Left hindlimb (tissue), 1 donor: ENCODE data around the gene SFXN2.
A peak's percentile ranks its signal among the peaks of the same experiment; 100 is the strongest.
"Not testable (repeated sequence)": the region's sequence is repeated elsewhere in the genome, so short reads cannot be mapped to it uniquely, and the experiment has no call there.

Source experiments
- DNase-seq: peaks from one replicate; pipeline ENCODE4 v3.0.0-alpha.2; 2018

SFXN2 gene

DNA sequence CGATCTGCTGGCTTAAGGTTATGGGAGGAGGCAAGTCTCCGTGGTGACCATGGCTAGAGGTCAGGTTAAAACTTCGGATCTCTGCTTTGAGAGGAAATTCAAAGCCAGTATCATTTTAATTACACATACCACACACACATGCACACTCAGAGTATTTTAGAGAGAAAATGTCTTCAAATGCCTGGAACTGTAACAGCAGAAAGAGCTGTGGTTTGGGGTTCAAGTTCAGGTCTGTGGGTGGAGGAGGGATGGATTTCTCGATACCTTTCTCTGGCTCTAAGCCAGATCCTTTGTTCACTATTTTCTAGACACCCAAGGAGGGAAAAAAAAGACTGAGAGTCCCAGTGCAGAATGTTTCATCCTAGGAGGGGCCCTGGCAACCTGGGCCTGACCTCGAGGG lies 32.7 kb upstream of the SFXN2 start:
- DNase-seq, result no peak

DNA sequence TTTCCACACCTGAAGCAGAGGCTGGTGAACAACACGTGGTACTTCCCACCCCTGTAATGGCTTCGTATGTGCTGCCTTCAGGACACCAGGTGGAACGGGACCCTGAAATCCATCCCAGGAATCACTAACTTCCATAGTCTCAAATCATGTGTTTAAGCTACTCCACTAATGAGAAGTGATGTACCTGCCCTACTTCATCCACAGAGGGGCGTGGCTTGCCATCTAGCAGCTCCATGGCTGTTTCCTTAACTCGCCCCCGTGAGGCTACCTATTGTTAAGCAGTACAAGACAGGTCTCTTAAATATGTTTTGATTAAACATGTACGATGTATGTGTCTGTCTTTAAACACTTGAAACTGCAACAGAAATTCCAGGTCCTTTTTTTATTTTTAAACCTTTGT lies 32.0 kb upstream of the SFXN2 start:
- DNase-seq, result no peak

DNA sequence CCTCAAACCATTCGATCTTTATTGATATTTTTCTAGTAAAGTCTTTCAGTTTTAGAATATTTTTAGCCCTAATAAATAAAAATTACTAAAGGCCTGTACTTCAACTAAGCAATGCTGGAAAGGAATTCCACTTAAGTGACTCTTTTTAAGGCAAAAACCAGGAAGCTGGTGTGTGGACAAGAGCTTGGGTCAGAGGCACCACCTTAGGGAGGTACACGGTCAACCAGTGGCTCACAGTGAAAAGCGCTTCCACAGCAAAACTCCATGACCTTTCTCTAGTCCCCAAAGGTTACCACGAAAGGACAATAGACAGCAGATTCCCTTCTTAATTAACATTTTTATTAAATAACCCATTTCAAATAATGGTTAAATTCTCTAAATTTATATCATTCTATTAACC lies 31.5 kb upstream of the SFXN2 start:
- no peak for DNase-seq

DNA sequence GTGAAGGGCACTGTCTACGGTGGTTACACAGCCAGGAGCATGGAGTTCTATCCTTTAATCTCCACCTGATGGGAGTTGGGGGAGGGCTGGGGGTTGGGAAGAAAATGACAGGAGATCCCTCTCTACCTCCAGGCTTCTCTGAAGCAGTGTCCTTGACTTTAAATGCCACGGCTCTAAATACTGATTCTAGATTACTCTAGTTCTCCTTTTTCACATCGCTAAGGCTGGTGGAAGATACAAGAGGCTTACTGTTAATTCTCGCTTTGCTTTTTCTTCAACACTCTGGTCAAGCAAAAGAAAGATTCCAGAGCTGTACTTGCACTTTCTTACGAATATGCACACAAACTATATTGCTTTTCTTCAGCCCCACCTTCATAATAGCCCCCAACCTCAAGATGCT lies 30.7 kb upstream of the SFXN2 start:
- no peak for DNase-seq

DNA sequence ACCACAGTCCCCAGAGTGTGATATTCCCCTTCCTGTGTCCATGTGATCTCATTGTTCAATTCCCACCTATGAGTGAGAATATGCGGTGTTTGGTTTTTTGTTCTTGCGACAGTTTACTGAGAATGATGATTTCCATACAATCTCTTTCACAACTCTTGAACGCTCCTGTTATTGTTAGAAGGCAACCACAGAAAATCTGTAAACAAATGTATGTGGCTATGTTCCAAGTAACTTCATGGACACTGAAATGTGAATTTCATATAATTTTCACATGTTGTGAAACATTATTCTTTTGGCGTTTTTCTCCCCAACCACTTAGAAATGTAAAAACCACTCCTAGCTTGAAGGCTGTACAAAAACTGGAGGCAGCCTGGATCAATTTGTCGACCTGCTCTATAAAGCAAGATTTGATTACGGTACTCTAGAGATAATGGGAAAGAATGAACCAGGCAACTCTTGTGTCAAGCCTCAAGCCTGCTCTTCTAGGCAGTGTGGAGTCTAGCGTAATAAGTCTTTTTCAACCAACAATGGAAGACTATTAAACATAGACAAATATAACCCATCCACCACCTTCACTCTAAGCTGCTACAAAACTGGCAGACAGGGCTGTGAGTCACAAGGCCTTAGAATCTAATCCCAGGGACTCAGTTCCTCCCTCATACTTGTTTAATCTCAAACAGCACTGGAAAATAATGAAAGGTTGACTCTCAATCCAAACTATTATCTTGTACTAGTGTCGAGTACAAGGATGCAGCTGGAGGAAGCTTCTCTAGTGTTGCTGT lies 23.0 kb upstream of the SFXN2 start:
- DNase-seq, result no peak

DNA sequence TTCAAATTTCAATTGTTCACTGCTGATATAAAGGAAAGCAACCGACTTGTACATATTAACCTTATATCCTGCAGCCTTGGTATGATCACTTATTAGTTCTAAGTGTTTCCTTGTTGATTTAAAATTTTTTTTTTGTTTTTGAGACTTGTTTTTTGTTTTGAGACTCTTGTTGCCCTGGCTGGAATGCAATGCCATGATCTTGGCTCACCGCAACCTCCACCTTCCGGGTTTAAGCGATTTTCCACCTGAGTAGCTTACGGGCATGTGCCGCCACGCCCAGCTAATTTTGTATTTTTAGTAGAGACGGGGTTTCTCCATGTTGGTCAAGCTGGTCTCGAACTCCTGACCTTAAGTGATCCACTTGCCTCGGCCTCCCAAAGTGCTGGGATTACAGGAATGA lies 19.0 kb upstream of the SFXN2 start:
- not testable (repeated sequence) for DNase-seq

DNA sequence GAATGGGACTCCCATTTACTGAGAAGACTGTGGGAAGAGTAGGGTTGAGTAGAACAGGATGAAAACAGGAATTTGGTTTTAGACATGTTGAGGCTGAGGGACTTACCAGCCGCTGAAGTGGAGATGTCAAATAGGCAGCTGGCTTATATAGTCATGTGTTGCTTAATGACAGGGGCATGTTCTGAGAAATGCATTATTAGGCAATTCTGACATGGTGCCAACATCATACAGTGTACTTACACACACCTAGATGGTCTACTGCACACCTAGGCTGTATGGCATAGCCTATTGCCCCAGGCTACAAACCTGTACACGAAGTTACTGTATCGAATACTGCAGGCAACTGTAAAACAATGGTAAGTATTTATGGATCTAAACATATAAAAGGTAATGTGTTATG lies 17.7 kb upstream of the SFXN2 start:
- no peak for DNase-seq

DNA sequence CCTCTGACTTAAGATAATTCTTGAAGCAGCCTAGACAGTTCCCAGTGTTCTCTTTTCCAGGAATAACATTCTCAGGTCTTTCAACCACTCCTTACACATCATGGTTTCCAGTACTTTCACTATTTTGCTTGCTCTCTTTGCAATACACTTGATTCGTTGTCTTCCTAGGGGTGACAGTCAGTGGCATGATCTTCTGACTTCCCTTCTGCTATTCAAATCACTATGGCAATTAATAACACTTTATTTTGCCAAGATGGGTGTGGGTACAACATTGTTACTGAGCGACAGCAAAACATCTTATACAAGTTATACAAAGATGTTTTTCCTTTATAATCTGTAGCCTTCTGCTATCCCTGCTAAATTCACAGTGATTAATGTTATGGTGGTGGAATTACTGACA lies 15.5 kb upstream of the SFXN2 start:
- DNase-seq, result no peak

DNA sequence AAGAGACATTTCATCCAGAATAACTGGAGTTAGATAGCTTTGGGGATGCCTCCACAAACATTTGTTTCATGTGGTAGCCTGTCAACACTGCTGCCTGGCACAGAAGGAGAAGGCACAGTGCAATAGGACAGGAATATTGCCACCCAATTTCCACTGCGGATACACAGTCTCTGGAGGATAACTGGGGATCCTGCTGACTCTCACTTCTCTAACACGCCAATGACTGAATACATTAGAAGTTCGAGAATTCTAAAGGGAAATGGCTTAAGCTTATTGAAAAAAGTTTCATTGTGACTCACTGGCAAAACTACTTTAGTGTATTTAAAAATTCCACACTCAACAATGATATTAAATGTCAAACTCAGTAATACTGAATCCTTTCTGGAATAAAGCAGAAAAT lies 13.2 kb upstream of the SFXN2 start:
- no peak for DNase-seq

DNA sequence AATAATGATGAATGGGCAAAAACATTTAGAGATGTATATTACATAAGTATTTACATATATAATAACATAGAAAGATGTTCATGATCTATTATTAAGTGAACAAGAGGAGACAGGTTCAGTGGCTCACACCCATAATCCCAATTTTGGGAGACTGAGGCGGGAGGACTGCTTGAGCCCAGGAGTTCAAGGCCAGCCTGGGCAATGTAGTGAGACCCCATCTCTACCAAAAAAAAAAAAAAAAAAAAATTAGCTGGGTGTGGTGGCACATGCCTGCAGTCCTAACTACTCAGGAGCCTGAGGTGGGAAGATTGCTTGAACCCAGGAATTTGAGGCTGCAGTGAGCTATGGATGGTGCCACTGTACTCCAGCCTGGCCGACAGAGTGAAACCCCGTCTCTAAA lies 12.6 kb upstream of the SFXN2 start:
- DNase-seq, result no peak

DNA sequence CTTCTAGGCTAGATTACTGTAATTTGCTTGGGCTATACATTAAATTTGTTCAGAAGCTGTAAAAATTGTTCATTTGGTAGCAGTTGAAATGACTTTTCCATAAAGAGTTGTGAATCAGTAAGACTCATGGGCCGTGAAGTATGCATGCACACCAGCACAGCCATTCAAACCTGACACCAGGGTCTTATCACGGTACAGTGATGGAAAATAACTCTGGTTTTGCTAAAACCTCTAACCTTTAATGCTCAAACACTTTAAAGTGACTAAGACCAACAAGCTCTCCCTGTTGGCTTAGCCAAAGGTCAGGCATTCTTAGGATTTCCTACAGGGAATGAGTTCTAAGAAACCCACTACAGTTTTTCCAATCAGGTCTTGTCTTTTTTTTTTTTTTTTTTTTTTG lies 11.7 kb upstream of the SFXN2 start:
- no peak for DNase-seq

DNA sequence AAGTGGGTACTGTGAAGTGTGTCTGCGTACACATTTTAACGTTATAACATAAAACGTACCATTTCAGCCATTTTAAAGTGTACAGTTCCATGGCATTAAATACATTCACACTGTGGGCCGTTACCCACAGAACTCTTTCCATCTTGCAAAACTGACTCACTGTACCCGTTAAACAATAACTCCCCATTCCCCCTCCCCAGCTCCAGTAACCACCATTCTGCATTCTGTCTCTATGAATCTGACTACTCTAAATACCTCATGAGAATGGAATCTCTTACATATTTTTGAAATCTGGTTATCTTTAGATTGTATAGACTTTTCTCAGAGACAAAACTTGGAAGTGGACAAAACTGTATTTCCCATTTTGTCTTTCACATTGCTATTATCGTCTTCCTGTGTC lies 9.5 kb upstream of the SFXN2 start:
- DNase-seq, result no peak

DNA sequence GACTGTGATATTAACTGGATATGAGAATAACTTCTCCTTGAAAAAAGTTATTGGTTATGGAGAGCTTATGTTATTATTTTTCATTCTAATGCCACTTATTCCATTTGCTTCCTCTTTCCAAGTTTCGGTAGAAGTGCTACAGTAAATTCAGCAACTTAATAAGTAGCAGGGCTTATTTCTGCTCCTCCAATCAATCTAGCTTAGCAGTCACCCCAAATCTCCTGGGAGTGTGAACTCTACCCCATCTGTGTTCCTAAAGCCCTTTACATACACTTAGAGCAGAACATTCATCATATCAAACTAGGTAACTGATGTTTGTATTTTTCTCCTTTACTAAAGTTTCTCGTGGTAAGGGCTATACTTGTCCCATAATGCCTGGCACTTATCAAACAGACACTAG lies 8.9 kb upstream of the SFXN2 start:
- no peak for DNase-seq

DNA sequence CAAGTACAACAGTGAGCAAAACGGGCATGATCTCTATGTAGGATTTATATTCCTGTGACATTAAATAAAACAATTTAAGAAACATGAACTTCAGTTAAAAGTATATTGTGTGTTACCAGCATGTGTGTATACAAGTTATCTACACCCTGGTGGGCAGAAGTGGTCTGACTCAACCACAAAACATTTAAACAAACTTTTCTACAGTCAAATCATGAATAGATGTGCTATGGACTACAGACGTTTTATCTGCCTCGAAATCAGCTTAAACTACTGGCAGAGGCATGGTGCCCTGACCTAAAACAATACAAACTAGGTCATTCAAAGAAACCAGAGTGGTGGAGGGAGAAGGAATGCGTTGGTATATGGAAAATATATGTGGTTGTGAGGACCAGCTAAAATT lies 3.8 kb upstream of the SFXN2 start:
- DNase-seq, result no peak

DNA sequence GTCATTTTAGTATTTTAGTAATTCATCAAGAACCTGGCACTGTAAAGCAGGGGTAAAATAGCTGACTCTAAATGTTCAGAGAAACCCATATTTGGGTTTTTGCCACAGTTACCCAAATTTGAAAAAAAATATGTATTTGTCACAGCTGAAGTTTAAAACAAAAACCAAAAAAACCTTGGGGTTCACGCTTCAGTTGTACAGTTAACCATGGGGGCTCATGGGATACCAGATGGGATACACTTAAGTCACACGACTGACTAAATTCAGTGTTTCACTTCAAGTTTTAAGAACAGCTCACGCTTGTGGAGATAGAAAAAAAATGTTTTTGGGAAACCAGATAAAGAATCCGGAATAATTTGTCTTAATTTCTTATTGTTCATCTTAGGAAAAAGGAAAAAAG lies 2.3 kb upstream of the SFXN2 start:
- no peak for DNase-seq

DNA sequence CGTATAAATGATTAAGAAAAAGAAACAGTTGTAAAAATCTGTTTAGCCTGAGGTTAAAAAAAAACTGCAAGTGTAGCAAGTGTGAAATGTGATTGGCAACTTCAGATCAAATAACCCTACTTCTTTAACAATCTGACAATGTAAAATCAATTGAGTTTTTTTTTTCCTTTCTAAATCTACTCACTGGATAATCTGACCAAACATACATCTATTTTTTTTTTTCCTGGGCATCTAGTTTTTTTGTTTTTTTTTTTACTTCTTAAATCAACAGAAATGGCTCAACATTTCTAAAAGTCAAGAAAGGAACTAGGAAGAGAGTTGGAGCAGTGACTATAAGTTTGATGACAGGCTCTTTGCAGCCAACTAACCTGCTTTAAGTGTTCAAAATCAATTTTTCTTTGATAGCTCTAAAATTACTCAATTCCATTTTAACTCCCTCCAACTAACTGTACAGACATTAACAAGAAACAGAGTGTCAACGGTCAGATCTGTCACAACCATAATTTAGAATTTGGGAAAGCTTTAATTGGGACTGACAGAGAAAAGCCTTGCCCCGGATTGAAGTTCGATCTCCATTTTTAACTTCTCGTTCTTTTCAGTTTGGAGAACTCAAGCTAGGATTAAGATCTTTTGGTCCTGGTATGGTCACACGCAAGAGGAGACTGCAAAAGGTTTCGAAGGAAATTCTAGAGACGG lies 1.4 kb upstream of the SFXN2 start:
- no peak for DNase-seq

DNA sequence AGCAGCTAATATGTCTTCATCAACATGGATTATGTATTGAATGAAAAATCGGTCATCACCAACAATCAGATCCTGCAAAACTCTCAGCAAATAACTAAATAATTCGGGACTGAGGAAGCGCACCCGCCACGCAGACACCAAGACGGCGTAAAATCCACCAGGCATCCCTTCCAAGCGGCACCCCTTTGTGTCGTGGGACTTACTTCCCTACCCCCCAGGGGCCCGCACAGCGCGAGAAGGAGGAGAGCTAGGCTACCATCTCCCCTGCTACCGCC lies 960 bp upstream of the SFXN2 start:
- no peak for DNase-seq

DNA sequence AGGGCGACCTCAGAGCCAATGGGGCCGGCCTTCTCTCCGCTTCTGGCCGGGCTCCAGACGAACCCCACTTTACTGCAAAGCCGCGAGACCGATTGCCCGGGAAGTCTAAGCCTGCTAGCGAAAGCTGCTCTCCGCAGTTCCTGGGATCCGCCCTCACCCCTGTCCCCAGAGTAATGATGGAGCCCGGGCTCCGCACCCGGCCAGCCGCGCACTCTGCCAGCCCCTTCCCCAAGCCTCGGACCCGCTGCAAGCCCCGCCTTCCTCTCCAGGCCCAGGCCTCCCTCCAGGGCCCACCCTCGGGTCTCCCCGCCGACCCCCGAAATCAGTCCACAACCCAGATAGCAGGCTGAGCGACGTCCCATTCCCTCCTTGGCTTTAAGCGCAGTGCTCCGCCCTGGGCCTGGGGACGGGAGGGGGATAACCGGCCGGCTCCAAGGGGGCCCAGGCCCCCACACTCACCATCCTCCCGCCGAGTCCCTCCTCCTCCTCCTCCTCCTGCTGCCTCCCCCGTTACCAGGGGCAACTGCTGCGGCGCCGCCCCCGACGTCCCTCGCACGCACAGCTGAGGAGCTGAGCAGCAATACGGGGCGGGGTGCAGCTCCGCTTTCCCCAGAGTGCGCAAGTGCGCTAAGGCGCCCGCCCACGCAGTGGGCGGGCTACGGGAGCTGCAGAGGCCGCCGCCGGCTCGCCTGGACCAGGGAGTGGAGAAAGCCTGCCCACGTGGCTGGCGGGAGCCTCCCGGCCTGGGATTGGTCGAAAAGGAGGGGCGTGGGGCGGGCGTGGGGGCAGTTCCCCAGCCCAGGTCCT lies 419 bp upstream of the SFXN2 start, which contains the start of gene ARL3:
TSS of gene ARL3 (minus strand) at position 584 of the 807 bp plus-strand sequence. CDS start at position 462, 122 bp downstream.
- peak; percentile 99 for DNase-seq

DNA sequence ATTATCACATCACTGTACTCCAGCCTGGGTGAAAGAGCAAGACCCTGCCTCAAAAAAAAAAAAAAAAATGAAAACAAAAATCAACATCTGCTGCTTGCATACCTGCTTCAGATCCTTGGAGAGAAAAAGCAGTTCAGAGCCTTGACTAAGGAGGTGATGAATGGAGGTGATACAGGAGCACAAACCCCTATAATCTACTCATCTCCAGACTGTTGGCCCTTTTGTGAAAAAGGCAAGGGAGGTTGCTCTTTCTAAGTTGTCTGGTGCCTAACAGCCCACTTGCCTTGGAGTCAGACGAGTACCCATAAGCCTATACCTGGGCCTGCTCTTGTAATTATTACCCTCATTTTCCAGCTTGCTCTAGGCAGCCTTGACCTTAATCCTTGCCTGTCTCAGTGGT lies 1.4 kb downstream of the SFXN2 start:
- DNase-seq, result no peak

DNA sequence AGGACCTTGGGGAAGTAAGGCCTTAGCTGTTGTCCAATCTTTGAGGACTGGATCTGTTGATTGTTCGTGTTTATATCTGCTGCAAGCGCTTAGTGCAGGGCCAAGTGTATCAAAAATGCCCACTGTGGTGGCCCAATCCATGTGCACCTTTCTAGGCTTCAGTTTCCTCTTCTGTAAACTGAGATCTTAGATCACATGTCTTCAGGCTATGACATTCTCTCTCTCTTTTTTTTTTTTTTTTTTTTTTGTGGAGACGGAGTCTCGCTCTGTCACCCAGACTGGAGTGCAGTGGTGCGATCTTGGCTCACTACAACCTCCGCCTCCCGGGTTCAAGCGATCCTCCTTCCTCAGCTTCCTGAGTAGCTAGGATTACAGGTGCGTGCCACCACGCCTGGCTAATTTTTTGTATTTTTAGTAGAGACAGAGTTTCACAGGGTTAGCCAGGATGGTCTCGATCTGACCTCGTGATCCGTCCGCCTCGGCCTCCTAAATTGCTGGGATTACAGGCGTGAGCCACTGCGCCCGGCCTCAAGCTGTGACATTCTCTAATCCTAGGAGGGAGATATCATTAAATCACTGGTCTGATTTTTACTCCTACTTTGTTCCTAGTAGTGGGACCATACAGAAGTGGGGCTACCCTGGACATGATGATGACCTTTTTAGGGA lies 2.6 kb downstream of the SFXN2 start:
- DNase-seq, result not testable (repeated sequence)

DNA sequence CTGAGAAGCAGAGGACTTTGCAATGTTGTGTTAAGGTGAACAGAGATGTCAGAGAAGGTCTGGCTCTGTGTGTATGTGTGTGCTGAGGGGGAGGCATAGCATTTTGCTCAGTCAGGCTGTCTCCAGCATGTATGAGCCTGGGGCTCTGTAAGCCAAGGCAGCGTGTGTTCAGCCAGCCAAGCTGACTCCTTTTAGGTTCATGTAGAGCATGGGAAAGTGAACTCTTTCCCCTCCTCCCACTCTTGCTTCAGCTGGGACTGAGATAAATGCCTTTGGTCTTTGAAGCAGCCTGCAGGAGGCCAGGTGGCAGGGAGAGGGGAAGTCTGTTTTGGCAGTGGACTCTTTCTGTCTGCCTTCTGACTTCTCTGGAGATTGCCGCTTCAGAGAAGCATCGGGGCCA lies 3.8 kb downstream of the SFXN2 start:
- no peak for DNase-seq

DNA sequence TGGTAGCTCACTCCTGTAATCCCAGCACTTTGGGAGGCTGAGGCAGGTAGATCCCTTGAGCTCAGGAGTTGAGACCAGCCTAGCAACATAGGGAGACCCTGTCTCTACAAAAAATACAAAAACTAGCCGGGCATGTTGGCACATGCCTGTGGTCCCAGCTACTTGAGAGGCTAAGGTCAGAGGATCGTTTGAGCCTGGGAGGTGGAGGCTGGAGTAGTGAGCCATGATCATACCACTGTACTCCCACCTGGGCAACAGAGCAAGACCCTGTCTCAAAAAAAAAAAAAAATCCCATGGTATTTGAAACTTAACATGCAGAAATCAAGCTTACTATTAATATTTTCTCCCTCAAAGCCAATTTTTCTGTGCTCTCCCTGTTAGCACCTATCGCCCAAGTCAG lies 5.9 kb downstream of the SFXN2 start:
- no peak for DNase-seq

DNA sequence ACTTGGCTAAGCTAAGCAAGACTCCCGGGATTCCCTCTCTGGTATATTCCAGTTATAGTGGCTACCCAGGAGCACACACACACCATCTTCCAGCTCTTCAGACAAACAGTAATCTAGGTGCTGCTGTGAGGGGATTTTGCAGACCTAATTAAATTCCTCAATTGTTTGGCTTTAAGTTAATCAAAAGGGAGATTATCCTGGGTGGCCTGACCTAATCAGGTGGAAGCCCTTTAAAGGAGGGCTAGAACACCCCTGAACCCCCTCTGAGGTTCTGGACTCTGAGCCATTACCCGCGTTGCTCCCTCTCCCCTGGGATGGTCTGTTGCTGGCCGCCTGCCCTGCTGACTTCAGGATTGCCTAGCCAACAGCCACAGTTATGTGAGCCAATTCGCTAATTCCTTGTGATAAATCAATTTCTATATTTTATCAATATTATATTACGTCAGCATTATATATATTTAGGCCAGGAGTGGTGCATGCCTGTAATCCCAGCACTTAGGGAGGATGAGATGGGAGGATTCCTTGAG lies 6.4 kb downstream of the SFXN2 start:
- DNase-seq, result no peak
